ENCODE results near the gene PEX11A. TPM values are rescaled to one million over a fixed set of nuclear protein-coding genes. Genes with fewer than 3 reads are reported as not detected.

Gene PEX11A
- total RNA-seq, 1 experiment from 2014 or later: 3.7 TPM

GRCh38 chr15:89675606-89676005 is 14.9 kb downstream of the PEX11A start:
- no peak for DNase-seq (ENCODE audit: low read depth)

GRCh38 chr15:89674526-89674925 is 16.0 kb downstream of the PEX11A start:
- no peak for DNase-seq (ENCODE audit: low read depth)

- DNase-seq (ENCODE audit: low read depth): peak; percentile 48
Observed at GRCh38 chr15:89673165-89673512, 17.4 kb downstream of the PEX11A start.

GRCh38 chr15:89672221-89673164 is 18.1 kb downstream of the PEX11A start:
- DNase-seq (ENCODE audit: low read depth): no peak

- DNase-seq (ENCODE audit: low read depth): no peak
Observed at GRCh38 chr15:89671687-89672086, 18.9 kb downstream of the PEX11A start.

GRCh38 chr15:89670971-89671560 is 19.5 kb downstream of the PEX11A start:
- no peak for DNase-seq (ENCODE audit: low read depth)

GRCh38 chr15:89669941-89670340 is 20.6 kb downstream of the PEX11A start:
- no peak for DNase-seq (ENCODE audit: low read depth)

- no peak for DNase-seq (ENCODE audit: low read depth)
Observed at GRCh38 chr15:89669309-89669865, 21.2 kb downstream of the PEX11A start.

GRCh38 chr15:89668171-89668570 is 22.4 kb downstream of the PEX11A start:
- DNase-seq (ENCODE audit: low read depth): no peak

GRCh38 chr15:89667706-89667960 is 22.9 kb downstream of the PEX11A start:
- no peak for DNase-seq (ENCODE audit: low read depth)

- no peak for DNase-seq (ENCODE audit: low read depth)
Observed at GRCh38 chr15:89666858-89667705, 23.5 kb downstream of the PEX11A start.

- DNase-seq (ENCODE audit: low read depth): no peak
Observed at GRCh38 chr15:89666184-89666857, 24.2 kb downstream of the PEX11A start.

- DNase-seq (ENCODE audit: low read depth): peak; percentile 63
Observed at GRCh38 chr15:89665449-89666181, 24.9 kb downstream of the PEX11A start.

GRCh38 chr15:89664441-89665350 is 25.9 kb downstream of the PEX11A start:
- DNase-seq (ENCODE audit: low read depth): no peak

- DNase-seq (ENCODE audit: low read depth): peak; percentile 91
Observed at GRCh38 chr15:89662893-89663626, 27.5 kb downstream of the PEX11A start.

- DNase-seq (ENCODE audit: low read depth): no peak
Observed at GRCh38 chr15:89660556-89660955, 30.0 kb downstream of the PEX11A start.

- no peak for DNase-seq (ENCODE audit: low read depth)
Observed at GRCh38 chr15:89659295-89659694, 31.3 kb downstream of the PEX11A start.

- no peak for DNase-seq (ENCODE audit: low read depth)
Observed at GRCh38 chr15:89657686-89658200, 32.8 kb downstream of the PEX11A start.

Measured in Daoy (cell line).